Trophoblast cell (in vitro differentiated cells and primary cell): ENCODE measurements around the gene PHACTR1.

ENCODE experiments used
- DNase-seq, 2 donors: peaks; one replicate each; pipeline ENCODE4 v3.0.0-alpha.2; 2016
- H2AFZ ChIP-seq: 2 replicates; pipeline ENCODE4 v1.6.1; 2013; ENCODE audit warnings: low read length, moderate library complexity, mild to moderate bottlenecking; ENCODE audit not compliant: insufficient read depth, poor library complexity
- H2AK5ac ChIP-seq: 2 replicates; pipeline ENCODE4 v1.6.1; 2013; ENCODE audit warnings: mild to moderate bottlenecking, low read length
- H2BK120ac ChIP-seq: 2 replicates; pipeline ENCODE4 v1.6.1; 2013; ENCODE audit warnings: low read length, mild to moderate bottlenecking, moderate library complexity; ENCODE audit not compliant: insufficient read depth, poor library complexity
- H2BK12ac ChIP-seq: 2 replicates; pipeline ENCODE4 v1.6.1; 2013; ENCODE audit warnings: mild to moderate bottlenecking, low read length, moderate library complexity
- H2BK5ac ChIP-seq: 2 replicates; pipeline ENCODE4 v1.6.1; 2013; ENCODE audit warnings: low read length, low read depth, moderate library complexity, mild to moderate bottlenecking; ENCODE audit not compliant: poor library complexity
- H3K14ac ChIP-seq: 2 replicates; pipeline ENCODE4 v1.6.1; 2013; ENCODE audit warnings: mild to moderate bottlenecking, low read length
- H3K18ac ChIP-seq: 2 replicates; pipeline ENCODE4 v1.6.1; 2013; ENCODE audit warnings: mild to moderate bottlenecking, low read length
- H3K23ac ChIP-seq: 2 replicates; pipeline ENCODE4 v1.6.1; 2013; ENCODE audit warnings: low read length
- H3K27ac ChIP-seq: 2 replicates; pipeline ENCODE4 v1.5.1; 2013; ENCODE audit warnings: low read depth, mild to moderate bottlenecking, inconsistent platforms, low read length, moderate library complexity
- H3K27me3 ChIP-seq: 2 replicates; pipeline ENCODE4 v1.6.1; 2013; ENCODE audit warnings: inconsistent platforms, mild to moderate bottlenecking, low read length, moderate library complexity; ENCODE audit not compliant: insufficient read depth
- H3K36me3 ChIP-seq, 2 experiments: 1 replicate in 1 of 2; 2 replicates in 1 of 2; pipeline ENCODE4 v1.6.1; 2013; ENCODE audit warnings: low read length in 2 of 2, mild to moderate bottlenecking in 2 of 2, moderate library complexity in 1 of 2; ENCODE audit not compliant: insufficient read depth in 2 of 2, control insufficient read depth in 1 of 2
- H3K4ac ChIP-seq: 2 replicates; pipeline ENCODE4 v1.6.1; 2013; ENCODE audit warnings: low read depth, mild to moderate bottlenecking, low read length, moderate library complexity
- H3K4me1 ChIP-seq, 2 experiments: 1 replicate in 1 of 2; 2 replicates in 1 of 2; pipeline ENCODE4 v1.6.1; 2013; ENCODE audit warnings: low read length in 2 of 2, mild to moderate bottlenecking in 2 of 2, moderate library complexity in 1 of 2; ENCODE audit not compliant: insufficient read depth in 2 of 2, control insufficient read depth in 1 of 2
- H3K4me2 ChIP-seq: 2 replicates; pipeline ENCODE4 v1.6.1; 2013; ENCODE audit warnings: inconsistent platforms, mild to moderate bottlenecking, low read length, moderate library complexity
- H3K4me3 ChIP-seq: 2 replicates; pipeline ENCODE4 v1.5.1; 2013; ENCODE audit warnings: mild to moderate bottlenecking, low read depth, low read length, inconsistent platforms
- H3K79me1 ChIP-seq: one replicate; pipeline ENCODE4 v1.6.1; 2013; ENCODE audit warnings: low read length
- H3K79me2 ChIP-seq: 2 replicates; pipeline ENCODE4 v1.6.1; 2013; ENCODE audit warnings: low read length, mild to moderate bottlenecking; ENCODE audit not compliant: control insufficient read depth, insufficient read depth, poor library complexity
- H3K9ac ChIP-seq: 2 replicates; pipeline ENCODE4 v1.6.1; 2013; ENCODE audit warnings: mild to moderate bottlenecking, low read length
- H3K9me3 ChIP-seq: 2 replicates; pipeline ENCODE4 v1.6.1; 2013; ENCODE audit warnings: low read depth, mild to moderate bottlenecking, control low read depth, inconsistent platforms, low read length; ENCODE audit not compliant: insufficient read depth
- H4K12ac ChIP-seq: 2 replicates; pipeline ENCODE4 v1.6.1; 2013; ENCODE audit warnings: low read depth, mild to moderate bottlenecking, low read length, moderate library complexity
- H4K8ac ChIP-seq: 2 replicates; pipeline ENCODE4 v1.6.1; 2013; ENCODE audit warnings: low read depth, mild to moderate bottlenecking, low read length, moderate library complexity
- H4K91ac ChIP-seq: one replicate; pipeline ENCODE4 v1.6.1; 2013; ENCODE audit warnings: low read depth, mild to moderate bottlenecking, low read length, moderate library complexity
- WGBS: extraction: QIAGEN DNeasy Blood & Tissue Kit; methylation state at CpG from one replicate; pipeline ENCODE4 v1.1.7; 2013; ENCODE audit warnings: missing lambda C conversion rate; ENCODE audit not compliant: insufficient read length, insufficient coverage; ENCODE audit errors: extremely low coverage; 5-methylcytosine and 5-hydroxymethylcytosine counted together

PHACTR1 gene

DNA sequence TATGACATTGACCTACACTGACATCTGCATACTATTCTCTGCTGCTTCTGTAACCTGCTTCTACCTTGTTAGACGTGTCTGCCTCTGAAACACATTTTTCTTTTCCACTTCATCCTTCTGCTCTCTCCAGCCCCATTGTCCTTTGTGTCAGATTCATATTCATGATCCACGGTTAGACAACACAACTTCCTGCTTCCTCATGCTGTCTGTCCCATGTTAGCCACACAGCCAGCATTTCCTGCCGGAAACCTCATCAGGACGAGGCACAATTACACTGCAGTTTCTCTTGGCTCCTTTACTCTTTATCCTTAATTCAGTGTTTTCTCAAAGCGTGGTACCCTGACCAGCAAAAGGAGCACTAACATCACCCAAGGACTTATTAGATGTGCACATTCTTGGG, 461.5 kb downstream of the PHACTR1 start:
- H4K8ac ChIP-seq = no peak overlapping the region
- no peak overlapping the region for H3K27ac ChIP-seq
- H2AFZ ChIP-seq = no peak overlapping the region
- no peaks in the 10 kb centered on the region for H3K4me1 ChIP-seq
- no peaks in the 10 kb centered on the region for H3K9me3 ChIP-seq
- H3K9ac ChIP-seq = no peak overlapping the region
- H2AK5ac ChIP-seq = no peak overlapping the region
- WGBS = no CpG with 5 or more reads among the region's 5 CpGs
- H2BK120ac ChIP-seq = no peak overlapping the region
- no peak overlapping the region for H3K14ac ChIP-seq
- H2BK5ac ChIP-seq = no peak overlapping the region
- H3K4me3 ChIP-seq = no peak overlapping the region
- no peak overlapping the region for H4K91ac ChIP-seq
- no peaks in the 10 kb centered on the region for H3K79me1 ChIP-seq
- DNase-seq = no peak
- H2BK12ac ChIP-seq = no peak overlapping the region
- no peak overlapping the region for H3K23ac ChIP-seq
- H3K18ac ChIP-seq = no peak overlapping the region
- H3K79me2 ChIP-seq = no peaks in the 10 kb centered on the region
- no peaks in the 10 kb centered on the region for H3K27me3 ChIP-seq
- H4K12ac ChIP-seq = no peak overlapping the region
- no peak overlapping the region for H3K4me2 ChIP-seq
- H3K36me3 ChIP-seq = no peaks in the 10 kb centered on the region
- H3K4ac ChIP-seq = no peak overlapping the region

DNA sequence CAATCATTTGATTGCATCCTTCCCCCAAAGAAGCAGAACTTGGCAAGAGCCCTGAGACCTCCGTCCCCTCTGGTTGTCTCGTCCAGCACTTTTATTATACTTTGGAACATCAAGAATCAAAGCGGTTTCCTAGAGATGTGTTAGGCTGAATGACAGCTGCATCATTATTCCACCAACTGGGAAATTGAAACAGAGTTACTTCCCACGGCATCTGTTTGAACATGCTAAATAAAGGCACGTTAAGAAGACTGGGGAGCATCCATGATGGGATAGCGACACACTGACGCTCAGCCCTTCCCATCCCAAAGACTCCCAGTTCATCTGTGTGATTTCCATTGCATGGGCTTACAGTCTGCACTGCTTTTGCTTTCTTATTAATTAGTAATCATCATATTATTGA, 464.0 kb downstream of the PHACTR1 start:
- Histone ChIP-seq H4K12ac (no peak overlapping the region), H3K23ac (no peak overlapping the region), H3K18ac (no peak overlapping the region), H3K79me2 (no peaks in the 10 kb centered on the region), H2AK5ac (no peak overlapping the region), H3K36me3 (no peaks in the 10 kb centered on the region), H2BK5ac (no peak overlapping the region), H3K27ac (no peak overlapping the region), H2BK12ac (no peak overlapping the region), H4K91ac (no peak overlapping the region), H3K9me3 (no peaks in the 10 kb centered on the region), H3K4me2 (no peak overlapping the region), H3K79me1 (no peaks in the 10 kb centered on the region), H4K8ac (no peak overlapping the region), H2AFZ (no peak overlapping the region), H3K4ac (no peak overlapping the region), H2BK120ac (no peak overlapping the region), H3K4me3 (no peak overlapping the region), H3K14ac (no peak overlapping the region), H3K27me3 (no peaks in the 10 kb centered on the region), H3K4me1 (no peaks in the 10 kb centered on the region), H3K9ac (no peak overlapping the region)
- no CpG with 5 or more reads among the region's 7 CpGs for WGBS
- DNase-seq = no peak

DNA sequence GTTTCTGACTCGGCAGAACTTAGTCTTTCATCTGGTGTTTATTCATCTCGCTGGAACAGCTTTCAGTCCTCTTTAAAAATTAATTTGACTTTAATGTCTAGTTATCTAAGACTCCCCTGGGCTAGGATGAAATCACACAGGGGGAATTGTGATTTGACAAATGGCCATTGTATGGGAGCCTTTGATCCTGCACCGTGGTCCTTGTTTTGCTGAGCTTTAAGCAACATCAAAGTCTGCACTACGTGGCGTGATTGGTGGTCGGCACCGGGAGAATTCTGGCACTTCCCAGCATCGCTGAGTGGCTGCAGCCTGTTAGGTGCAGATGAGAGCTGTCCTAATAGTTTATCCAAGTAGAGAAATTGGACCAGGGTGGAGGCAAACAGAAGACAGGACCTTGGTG, 464.8 kb downstream of the PHACTR1 start:
- no peak for DNase-seq
- H3K14ac ChIP-seq = no peak overlapping the region
- H3K4me2 ChIP-seq = no peak overlapping the region
- H3K9ac ChIP-seq = no peak overlapping the region
- H3K27me3 ChIP-seq = no peaks in the 10 kb centered on the region
- H3K79me1 ChIP-seq = no peaks in the 10 kb centered on the region
- H2BK120ac ChIP-seq = no peak overlapping the region
- H4K91ac ChIP-seq = no peak overlapping the region
- no CpG with 5 or more reads among the region's 8 CpGs for WGBS
- no peaks in the 10 kb centered on the region for H3K4me1 ChIP-seq
- H2BK5ac ChIP-seq = no peak overlapping the region
- H2AK5ac ChIP-seq = no peak overlapping the region
- H4K12ac ChIP-seq = no peak overlapping the region
- H3K79me2 ChIP-seq = no peaks in the 10 kb centered on the region
- no peak overlapping the region for H3K23ac ChIP-seq
- no peaks in the 10 kb centered on the region for H3K36me3 ChIP-seq
- H3K27ac ChIP-seq = no peak overlapping the region
- no peak overlapping the region for H3K4ac ChIP-seq
- no peak overlapping the region for H2BK12ac ChIP-seq
- no peak overlapping the region for H3K18ac ChIP-seq
- no peak overlapping the region for H2AFZ ChIP-seq
- H3K4me3 ChIP-seq = no peak overlapping the region
- no peak overlapping the region for H4K8ac ChIP-seq
- no peaks in the 10 kb centered on the region for H3K9me3 ChIP-seq

DNA sequence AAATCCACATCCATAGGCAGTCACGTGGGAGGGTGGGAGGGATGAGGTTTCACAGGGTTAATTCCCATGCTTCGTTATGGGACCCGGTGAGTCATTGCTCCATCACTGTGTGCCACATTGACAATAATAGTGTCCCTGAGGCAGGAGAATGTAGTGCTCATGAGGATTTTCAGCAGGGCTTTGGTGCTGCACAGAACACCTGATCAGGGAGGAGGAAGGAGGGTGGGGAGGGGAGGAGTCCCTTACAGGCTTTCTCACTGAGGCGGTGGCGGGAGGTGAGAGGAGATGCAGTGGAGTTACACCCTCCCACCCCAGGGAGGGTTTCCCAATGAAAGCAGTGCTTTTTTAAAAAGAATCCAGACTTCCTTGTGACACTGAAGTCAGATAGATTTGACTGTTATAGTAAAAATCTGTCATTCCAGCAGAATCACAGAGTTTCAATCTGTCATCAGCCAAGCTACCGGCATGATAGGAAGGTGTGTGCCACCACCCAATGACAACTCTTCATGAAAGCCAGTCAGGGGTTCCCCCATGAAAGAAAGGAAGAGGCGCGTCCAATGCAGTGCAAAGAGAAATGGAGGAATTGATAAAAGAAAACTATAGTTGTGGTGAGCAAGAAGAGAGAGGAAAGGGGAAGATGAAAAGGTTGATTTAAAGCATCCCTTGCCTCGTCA, 467.0 kb downstream of the PHACTR1 start:
- H3K14ac ChIP-seq = no peak overlapping the region
- no peak overlapping the region for H2BK120ac ChIP-seq
- no peak overlapping the region for H3K18ac ChIP-seq
- H4K8ac ChIP-seq = no peak overlapping the region
- no CpG with 5 or more reads among the region's 9 CpGs for WGBS
- H3K9me3 ChIP-seq = no peaks in the 10 kb centered on the region
- H3K36me3 ChIP-seq = no peaks in the 10 kb centered on the region
- no peak overlapping the region for H3K9ac ChIP-seq
- H3K4me3 ChIP-seq = no peak overlapping the region
- H2AFZ ChIP-seq = no peak overlapping the region
- no peaks in the 10 kb centered on the region for H3K79me1 ChIP-seq
- H3K79me2 ChIP-seq = no peaks in the 10 kb centered on the region
- H3K4ac ChIP-seq = no peak overlapping the region
- H3K27ac ChIP-seq = no peak overlapping the region
- DNase-seq = no peak
- H2AK5ac ChIP-seq = no peak overlapping the region
- no peak overlapping the region for H3K23ac ChIP-seq
- no peak overlapping the region for H3K4me2 ChIP-seq
- H3K27me3 ChIP-seq = no peaks in the 10 kb centered on the region
- no peak overlapping the region for H2BK5ac ChIP-seq
- no peak overlapping the region for H4K91ac ChIP-seq
- no peaks in the 10 kb centered on the region for H3K4me1 ChIP-seq
- no peak overlapping the region for H4K12ac ChIP-seq
- no peak overlapping the region for H2BK12ac ChIP-seq
